Neural cell (in vitro differentiated cells): Measurements from ENCODE around the gene PRG3. TPM values are rescaled to one million over a fixed set of nuclear protein-coding genes. Genes with fewer than 3 reads are reported as not detected.

Source experiments
- H2AFZ ChIP-seq: fragments of 200-600, 300-800 bp; sonication (generic), shearing (Covaris generic); 2 replicates; pipeline ENCODE4 v1.6.0; 2014; ENCODE audit warnings: low read depth, mild to moderate bottlenecking, antibody characterized with exemption, low read length, moderate library complexity
- H3F3A ChIP-seq: fragments of 200-600 bp; shearing (Covaris generic); 2 replicates; pipeline ENCODE4 v1.6.1; 2016; ENCODE audit warnings: mild to moderate bottlenecking, moderate library complexity, mixed read lengths, antibody characterized with exemption, low read length; ENCODE audit not compliant: insufficient read depth, poor library complexity, severe bottlenecking
- H3K27ac ChIP-seq: fragments of 200-600, 300-800 bp; sonication (generic), shearing (Covaris generic); 2 replicates; pipeline ENCODE4 v1.5.1; 2014; ENCODE audit warnings: mild to moderate bottlenecking, low read length, moderate library complexity
- H3K27me3 ChIP-seq: fragments of 300-800, 200-600 bp; sonication (generic), shearing (Covaris generic); 2 replicates; pipeline ENCODE4 v1.6.0; 2014; ENCODE audit warnings: mild to moderate bottlenecking, low read depth, low read length, moderate library complexity; ENCODE audit not compliant: insufficient read depth
- H3K36me3 ChIP-seq: fragments of 300-800, 200-600 bp; sonication (generic), shearing (Covaris generic); 2 replicates; pipeline ENCODE4 v1.5.1; 2014; ENCODE audit warnings: mild to moderate bottlenecking, antibody characterized with exemption, low read length, moderate library complexity; ENCODE audit not compliant: insufficient read depth
- H3K4me2 ChIP-seq: fragments of 300-800, 200-600 bp; sonication (generic), shearing (Covaris generic); 2 replicates; pipeline ENCODE4 v1.6.0; 2014; ENCODE audit warnings: mild to moderate bottlenecking, low read length
- H3K4me3 ChIP-seq: fragments of 300-800, 200-600 bp; sonication (generic), shearing (Covaris generic); 2 replicates; pipeline ENCODE4 v1.5.1; 2014; ENCODE audit warnings: mild to moderate bottlenecking, low read length, moderate library complexity
- H3K79me2 ChIP-seq: fragments of 200-600 bp; shearing (Covaris generic); replicated peaks from 2 replicates; pipeline ENCODE4 v1.6.0; 2014; ENCODE audit warnings: mild to moderate bottlenecking, low read length, moderate library complexity; ENCODE audit not compliant: insufficient read depth
- H3K9ac ChIP-seq: fragments of 300-800, 200-600 bp; sonication (generic), shearing (Covaris generic); 2 replicates; pipeline ENCODE4 v1.6.1; 2016; ENCODE audit warnings: mild to moderate bottlenecking, low read length, mixed read lengths
- H3K9me2 ChIP-seq: fragments of 200-600 bp; shearing (Covaris generic); 2 replicates; pipeline ENCODE4 v1.6.1; 2016; ENCODE audit warnings: mild to moderate bottlenecking, low read length, mixed read lengths; ENCODE audit not compliant: insufficient read depth
- H3K9me3 ChIP-seq: fragments of 200-600, 300-800 bp; sonication (generic), shearing (Covaris generic); 2 replicates; pipeline ENCODE4 v1.6.1; 2016; ENCODE audit warnings: mild to moderate bottlenecking, mixed run types, low read length, moderate library complexity, mixed read lengths
- H4K20me1 ChIP-seq: fragments of 200-600 bp; shearing (Covaris generic); 2 replicates; pipeline ENCODE4 v1.6.1; 2016; ENCODE audit warnings: mild to moderate bottlenecking, mixed run types; ENCODE audit not compliant: insufficient read depth
- CTCF ChIP-seq: fragments of 450-650 bp; IDR thresholded peaks from 2 replicates; pipeline ENCODE4 v1.5.1; 2014; ENCODE audit warnings: antibody characterized with exemption, mild to moderate bottlenecking, moderate library complexity; ENCODE audit not compliant: poor library complexity, severe bottlenecking
- MXI1 ChIP-seq: fragments of 450-650 bp; conservative IDR thresholded peaks from 2 replicates; pipeline ENCODE4 v1.6.1; 2014; ENCODE audit warnings: antibody characterized with exemption, mild to moderate bottlenecking; ENCODE audit not compliant: poor library complexity, severe bottlenecking
- POLR2AphosphoS5 ChIP-seq: IDR thresholded peaks from 2 replicates; pipeline ENCODE4 v1.6.1; 2012
- REST ChIP-seq: IDR thresholded peaks from 2 replicates; pipeline ENCODE4 v1.6.1; 2012; ENCODE audit warnings: borderline replicate concordance
- TAF1 ChIP-seq: IDR thresholded peaks from 2 replicates; pipeline ENCODE4 v1.6.1; 2012; ENCODE audit warnings: low read depth
- polyA plus RNA-seq: library from polyadenylated mRNA; depleted of rRNA; stranded (reverse); fragments of >200 nt; gene quantifications from 2 replicates; pipeline ENCODE4 v1.2.3, GENCODE V29; 2014

The PRG3 gene
- polyA plus RNA-seq, 1 donor from 2014 or later: not detected

GRCh38 chr11:57408771-57409170, 27.8 kb upstream of the PRG3 start:
- H3K79me2 ChIP-seq: no peaks in the 10 kb centered on the region
- no peak overlapping the region for H3K9ac ChIP-seq
- H2AFZ ChIP-seq: no peak overlapping the region
- no peaks in the 10 kb centered on the region for H3K27me3 ChIP-seq
- no peak overlapping the region for H3K27ac ChIP-seq
- no peak overlapping the region for H3K4me3 ChIP-seq
- no peaks in the 10 kb centered on the region for H3K9me2 ChIP-seq
- TF ChIP-seq CTCF (no peak), TAF1 (no peak), REST (no peak)
- H3K36me3 ChIP-seq: no peaks in the 10 kb centered on the region
- H3F3A ChIP-seq: no peaks in the 10 kb centered on the region
- no peaks in the 10 kb centered on the region for H3K9me3 ChIP-seq
- no peaks in the 10 kb centered on the region for H4K20me1 ChIP-seq
- H3K4me2 ChIP-seq: no peak overlapping the region

- Histone ChIP-seq H3K79me2 (no peaks in the 10 kb centered on the region), H3K4me3 (no peak overlapping the region), H3K36me3 (no peaks in the 10 kb centered on the region), H4K20me1 (no peaks in the 10 kb centered on the region), H3K27ac (no peak overlapping the region), H3K27me3 (no peaks in the 10 kb centered on the region), H3K9me2 (no peaks in the 10 kb centered on the region), H3K9ac (no peak overlapping the region), H3F3A (no peaks in the 10 kb centered on the region), H3K9me3 (no peaks in the 10 kb centered on the region), H3K4me2 (no peak overlapping the region), H2AFZ (no peak overlapping the region)
- TF ChIP-seq CTCF: no peak
- TF ChIP-seq POLR2AphosphoS5: no peak
- TF ChIP-seq MXI1: no peak
These were observed 27.1 kb upstream of the PRG3 start for GRCh38 chr11:57407941-57408475.
